GM18873 (cell line): Measurements from ENCODE around the gene SCGB3A2.

Experiments used
- ATAC-seq: cut with Tn5 transposase; IDR thresholded peaks from one replicate; pipeline ENCODE4 v1.9.1; 2021; ENCODE audit warnings: mild to moderate bottlenecking, moderate library complexity, moderate number of reproducible peaks; ENCODE audit not compliant: unreplicated experiment, low FRiP score

SCGB3A2 gene

DNA sequence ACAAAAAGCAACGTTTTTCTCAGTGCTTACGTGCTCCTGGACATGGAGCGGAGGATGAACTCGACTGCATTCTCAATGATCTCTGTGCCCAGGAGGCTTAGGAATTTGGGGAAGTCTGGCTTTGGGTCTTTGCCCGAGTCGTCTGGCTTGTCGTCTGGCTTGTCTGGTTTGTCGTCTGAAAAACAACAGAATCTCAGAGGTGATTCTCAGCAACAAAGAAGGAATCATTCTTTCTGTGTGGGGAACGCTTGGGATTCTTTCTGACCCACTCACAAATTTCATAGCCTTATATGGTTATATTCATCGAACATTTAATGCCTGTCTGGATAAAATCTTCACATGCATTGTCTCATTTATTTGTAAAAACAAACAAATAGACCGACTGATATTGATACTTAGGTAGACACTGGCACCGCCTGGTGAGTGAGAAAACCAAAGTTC lies 23.1 kb downstream of the SCGB3A2 start:
- no peak for ATAC-seq

GRCh38 chr5:147902609-147903115 lies 24.2 kb downstream of the SCGB3A2 start:
- no peak for ATAC-seq

DNA sequence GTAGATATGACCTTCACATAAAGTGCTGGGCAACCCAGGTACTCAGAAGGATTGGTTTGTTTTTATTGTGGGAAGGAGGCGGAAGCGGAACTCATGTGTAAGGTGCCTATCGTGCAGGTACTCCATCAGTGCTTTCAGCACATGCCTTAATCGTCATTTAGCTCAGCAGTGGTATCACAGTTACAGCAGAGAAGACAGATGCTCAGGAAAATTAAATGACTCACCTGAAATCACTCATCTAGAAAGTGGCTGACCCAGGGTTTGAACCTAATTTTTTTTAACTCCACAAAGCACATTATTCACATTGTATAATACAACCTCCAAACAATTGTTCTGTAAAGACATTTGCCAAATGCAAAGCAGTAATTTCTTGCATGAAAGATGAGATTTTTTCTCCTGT lies 25.6 kb downstream of the SCGB3A2 start:
- ATAC-seq, result no peak

DNA sequence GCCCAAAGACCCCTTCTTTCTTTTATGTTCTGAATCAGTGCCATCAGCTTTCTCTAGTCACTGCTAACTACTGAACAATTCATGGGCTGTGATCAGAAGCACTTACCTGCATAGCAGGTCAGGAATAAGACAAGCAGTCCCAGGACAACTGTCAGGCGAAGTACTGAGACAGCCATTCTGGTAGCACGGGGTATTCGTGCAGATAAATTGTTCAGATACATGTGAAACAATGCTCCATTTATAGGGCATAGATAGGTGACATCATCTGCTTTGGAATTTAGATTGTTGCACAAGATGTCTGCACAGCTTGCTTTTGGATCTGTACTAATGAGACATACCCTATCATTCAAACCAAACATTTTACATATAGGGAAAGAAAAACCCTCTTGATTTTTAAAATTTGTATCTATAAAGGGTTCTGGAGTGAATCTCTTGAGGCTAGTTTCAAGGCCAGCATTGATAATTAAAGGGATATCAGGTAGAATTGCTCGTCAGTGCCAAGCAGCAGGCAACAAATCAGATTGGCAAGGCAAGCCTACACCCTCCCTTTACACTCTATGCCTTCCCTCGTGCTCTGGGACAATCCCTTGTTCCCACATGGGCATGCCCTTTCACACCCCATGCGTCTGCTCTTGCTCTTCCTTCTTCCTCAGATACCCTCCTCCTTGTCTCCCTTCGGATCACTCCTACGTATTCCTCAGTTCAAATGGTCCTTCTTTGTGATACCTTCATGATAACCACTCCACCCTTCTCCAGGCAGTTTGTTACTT lies 28.0 kb downstream of the SCGB3A2 start, which contains the start of gene C5orf46:
Gene C5orf46, minus strand, starts transcription at position 213 of the 770 bp plus-strand sequence. Its CDS starts 37 bp downstream, at position 176.
- ATAC-seq, result no peak

- no peak for ATAC-seq
Measured at GRCh38 chr5:147911427-147911826, 32.9 kb downstream of the SCGB3A2 start.

GRCh38 chr5:147912011-147912410 lies 33.5 kb downstream of the SCGB3A2 start:
- no peak for ATAC-seq

GRCh38 chr5:147913786-147914185 lies 35.3 kb downstream of the SCGB3A2 start:
- no peak for ATAC-seq

DNA sequence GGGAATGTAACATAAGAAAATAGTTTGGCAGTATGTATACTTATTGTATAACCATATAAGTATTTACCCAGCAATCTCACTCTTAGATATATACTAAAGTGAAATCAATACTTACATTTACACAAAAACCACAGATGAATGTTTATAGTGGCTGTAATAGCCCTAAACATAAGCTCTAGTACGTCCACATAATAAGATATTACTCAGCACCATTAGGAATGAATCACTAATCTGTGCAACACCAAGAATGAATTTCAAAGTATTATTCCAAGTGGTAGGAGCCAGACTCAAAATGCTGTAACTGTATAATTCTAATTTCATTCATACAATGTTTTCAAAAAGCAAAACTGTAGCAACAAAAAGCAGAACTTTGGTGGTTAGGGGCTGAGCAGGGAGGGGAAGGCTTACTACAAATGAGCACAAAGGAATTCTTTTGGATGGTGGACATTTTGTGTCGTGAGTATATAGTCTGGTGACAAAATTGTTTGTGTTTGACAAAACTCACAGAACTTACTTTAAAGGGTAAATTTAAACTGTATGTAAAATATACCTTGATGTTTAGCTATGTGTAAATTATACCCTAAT lies 39.7 kb downstream of the SCGB3A2 start:
- no peak for ATAC-seq

DNA sequence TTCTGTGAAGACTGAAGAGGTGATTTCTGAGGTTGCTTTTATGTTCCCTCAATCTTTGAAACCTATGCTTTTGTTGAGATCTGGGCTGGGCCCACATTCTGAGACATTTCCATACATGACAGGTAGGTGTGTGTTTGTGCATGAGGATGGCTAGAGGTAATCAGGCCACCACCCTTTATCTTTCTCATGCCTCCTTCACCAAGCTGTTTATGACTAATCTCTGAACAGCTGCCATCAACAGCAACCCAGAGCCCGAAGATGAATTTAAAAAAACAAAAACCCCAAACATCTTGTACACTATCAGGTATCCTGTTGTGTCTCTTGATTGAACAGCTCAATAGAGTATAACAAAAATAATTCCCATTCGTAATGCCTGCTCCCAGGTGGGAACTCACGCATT lies 40.4 kb downstream of the SCGB3A2 start:
- no peak for ATAC-seq

GRCh38 chr5:147920420-147921030 lies 42.0 kb downstream of the SCGB3A2 start:
- ATAC-seq, result no peak

DNA sequence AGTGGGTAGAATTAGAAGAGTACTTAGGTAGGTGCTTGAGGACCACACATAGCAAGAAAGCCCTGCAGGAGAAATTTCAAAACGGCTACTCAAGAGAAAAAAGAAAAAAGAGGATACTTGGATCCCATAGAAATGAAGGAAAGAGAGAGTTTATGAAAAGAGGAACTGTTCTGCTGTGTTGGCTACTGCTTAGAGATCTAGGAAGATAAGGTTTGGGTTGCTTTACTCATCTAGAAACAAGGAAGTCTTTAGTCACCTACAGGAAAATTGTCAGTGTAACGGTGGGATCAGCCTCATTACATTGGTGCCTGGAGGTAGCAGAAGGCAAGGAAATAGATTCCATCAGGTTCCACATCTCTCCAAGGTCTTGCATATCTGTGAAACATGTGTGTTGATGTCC lies 42.6 kb downstream of the SCGB3A2 start:
- no peak for ATAC-seq

DNA sequence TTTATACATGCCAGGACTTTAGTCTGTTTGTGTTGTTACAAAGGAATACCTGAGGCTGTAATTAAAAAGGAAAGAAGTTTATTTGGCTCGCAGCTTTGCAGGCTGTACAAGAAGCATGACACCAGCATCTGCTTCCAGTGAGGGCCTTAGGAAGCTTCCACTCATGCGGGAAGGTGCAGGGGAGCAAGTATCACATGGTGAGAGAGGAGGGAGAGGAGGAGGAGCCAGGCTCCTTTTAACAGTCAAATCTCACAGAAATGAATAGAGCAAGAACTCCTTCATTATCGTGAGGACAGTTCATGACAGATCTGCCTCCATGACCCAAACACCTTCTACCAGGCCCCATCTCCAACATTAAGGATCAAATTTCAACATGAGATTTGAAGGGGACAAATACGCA lies 46.5 kb downstream of the SCGB3A2 start:
- no peak for ATAC-seq

GRCh38 chr5:147927901-147928300 lies 49.4 kb downstream of the SCGB3A2 start:
- ATAC-seq, result no peak

- ATAC-seq, result peak; percentile 81
Measured at GRCh38 chr5:147930769-147931168, 52.3 kb downstream of the SCGB3A2 start.
